Activated T-cell treated with anti-CD3 and anti-CD28 coated beads for 4 hours (primary cell): ENCODE data around the gene CAPN7.
A peak's percentile ranks its signal among the peaks of the same experiment; 100 is the strongest.

Experiments used
- DNase-seq: peaks from one replicate; pipeline ENCODE4 v3.0.0-alpha.2; 2020

Gene CAPN7

DNA sequence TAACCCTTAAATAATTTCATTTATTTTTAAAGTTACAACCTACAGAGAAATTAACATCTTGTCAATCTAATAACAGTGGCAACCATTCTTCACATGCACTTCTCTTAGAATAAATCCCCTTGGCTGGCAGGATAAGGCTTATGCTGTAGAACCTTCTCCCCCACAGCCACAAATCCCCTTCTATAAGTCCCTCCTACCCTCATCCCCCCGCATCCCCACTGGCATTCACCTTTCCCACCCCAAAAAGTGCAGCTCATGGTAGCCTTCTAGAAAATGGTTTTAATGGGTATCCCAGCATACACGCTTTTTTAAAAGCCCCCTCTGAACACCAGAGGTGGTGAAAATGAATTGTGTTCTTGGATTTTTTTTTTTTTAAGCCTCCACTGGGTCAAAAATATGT is 49.2 kb downstream of the CAPN7 start:
- DNase-seq, result no peak

- no peak for DNase-seq
Observed at GRCh38 chr3:15256861-15257341, 50.9 kb downstream of the CAPN7 start.

GRCh38 chr3:15258720-15259119 is 52.7 kb downstream of the CAPN7 start:
- DNase-seq, result no peak

GRCh38 chr3:15260531-15260930 is 54.5 kb downstream of the CAPN7 start:
- DNase-seq, result no peak

DNA sequence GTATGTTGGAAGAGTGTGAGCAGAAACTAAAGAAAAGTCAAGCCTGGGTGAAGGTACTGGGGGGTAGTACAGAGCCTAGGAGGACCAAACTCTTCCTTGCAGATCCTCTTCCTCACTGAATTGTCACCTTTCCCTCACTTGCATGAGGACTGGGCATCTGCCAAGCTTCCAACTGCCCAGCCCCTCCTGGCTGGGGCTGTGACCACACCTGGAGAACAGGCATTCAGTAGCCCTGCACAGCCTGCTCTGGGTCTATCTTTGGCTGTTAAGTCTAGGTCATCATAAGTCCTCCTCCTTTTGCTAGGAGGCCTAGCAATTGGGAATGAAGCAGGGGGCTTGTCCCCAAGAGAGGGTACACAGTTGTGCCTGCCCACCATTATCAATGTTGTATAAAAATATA is 55.2 kb downstream of the CAPN7 start:
- DNase-seq, result no peak

GRCh38 chr3:15262021-15262420 is 56.0 kb downstream of the CAPN7 start:
- DNase-seq, result no peak

DNA sequence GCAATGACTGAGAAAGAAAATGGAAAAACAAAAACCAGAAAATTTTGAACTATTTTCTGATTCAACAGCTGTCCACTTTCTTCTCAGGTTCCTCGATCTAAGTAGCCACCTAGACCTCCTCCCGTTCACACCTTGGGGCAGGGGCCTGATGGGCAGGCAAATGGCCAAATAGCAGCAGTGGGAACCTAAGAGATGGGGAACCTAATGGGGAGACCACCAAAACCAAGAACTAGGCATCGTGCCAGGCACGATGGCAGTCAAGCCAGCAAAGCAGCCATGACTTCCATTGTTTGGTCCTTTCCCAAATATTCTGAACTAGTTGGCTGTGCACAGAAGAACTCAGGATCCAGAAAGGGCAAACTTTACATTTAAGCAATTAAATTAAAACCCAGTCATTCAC is 57.1 kb downstream of the CAPN7 start:
- no peak for DNase-seq

DNA sequence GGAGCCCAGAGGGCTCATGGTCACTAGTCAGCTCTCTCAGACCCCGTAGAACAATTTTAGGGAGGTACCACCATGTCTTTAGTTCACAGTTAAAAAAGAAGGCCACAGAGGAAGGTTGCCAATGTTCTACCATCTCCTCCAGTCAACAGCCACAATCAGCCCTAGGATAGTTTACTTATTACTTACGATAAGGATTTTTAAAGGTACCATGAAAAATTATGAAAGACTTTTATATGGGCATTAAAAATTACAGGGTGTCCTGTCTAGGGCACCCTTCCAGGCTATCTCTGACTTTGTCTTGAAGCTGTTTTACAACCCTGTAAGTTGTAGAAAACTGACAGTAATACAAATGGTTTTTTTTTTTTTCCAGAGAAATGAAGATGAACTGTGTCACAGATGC is 57.9 kb downstream of the CAPN7 start:
- DNase-seq, result no peak

DNA sequence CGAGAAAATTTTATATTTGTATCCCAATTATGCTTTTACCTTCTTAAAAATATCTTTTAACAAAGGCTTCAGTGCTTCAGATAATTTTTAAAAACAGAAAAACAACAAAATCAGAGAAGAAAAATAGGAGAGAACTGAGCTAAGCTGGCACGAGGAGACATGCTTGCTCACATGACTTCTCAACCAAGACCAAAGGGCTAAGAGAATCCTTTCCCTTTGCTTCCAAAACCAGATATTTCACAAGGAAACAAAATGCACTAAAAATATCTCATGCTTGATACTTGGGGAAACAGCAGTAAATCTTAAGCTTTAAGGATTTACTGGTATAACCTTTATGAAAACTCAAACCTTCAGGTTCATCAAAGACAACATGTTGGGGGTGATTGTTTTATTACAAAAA is 58.4 kb downstream of the CAPN7 start:
- DNase-seq, result no peak

GRCh38 chr3:15265655-15266509 is 59.8 kb downstream of the CAPN7 start:
- no peak for DNase-seq

DNA sequence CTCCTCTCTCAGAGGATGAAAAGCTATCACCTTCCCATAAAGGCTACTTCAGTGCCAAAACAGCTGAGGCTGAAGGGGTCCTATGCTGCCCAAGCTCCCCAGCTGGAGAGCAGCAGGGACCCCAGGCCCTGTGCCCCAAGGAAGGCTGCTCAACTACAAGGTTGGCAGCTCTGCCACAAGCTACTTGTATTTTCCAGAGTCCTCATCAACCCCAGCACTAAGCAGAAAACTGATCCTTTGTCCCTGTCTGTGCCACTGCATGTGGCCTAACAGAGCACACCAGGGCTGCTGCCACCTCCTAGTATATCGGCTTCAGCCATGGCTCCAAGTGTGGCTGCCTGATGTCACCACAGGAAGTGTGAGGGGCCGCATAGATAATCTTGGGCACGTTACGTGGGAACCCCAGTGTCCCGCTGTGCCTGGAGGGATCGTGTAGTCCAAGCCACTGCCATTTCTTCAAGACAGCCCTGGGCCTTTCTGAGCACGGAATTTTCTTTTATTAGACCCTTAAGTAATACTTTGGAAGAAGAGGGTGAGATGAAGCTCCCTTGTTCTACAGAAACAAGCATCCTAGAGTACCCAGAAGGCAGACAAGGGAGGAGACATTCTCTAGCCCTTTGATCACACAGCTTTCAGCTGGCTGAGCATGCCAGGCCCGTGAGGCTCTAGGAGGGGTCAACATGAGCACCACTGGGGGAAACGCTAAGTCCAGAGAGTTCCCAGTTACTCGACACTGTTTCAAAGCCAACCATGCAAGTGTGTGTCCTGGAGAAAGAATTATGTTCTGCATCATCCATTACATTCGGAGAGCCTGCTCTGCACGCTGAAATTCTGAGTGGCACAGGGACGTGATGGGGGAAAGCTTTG is 60.7 kb downstream of the CAPN7 start:
- DNase-seq, result no peak

DNA sequence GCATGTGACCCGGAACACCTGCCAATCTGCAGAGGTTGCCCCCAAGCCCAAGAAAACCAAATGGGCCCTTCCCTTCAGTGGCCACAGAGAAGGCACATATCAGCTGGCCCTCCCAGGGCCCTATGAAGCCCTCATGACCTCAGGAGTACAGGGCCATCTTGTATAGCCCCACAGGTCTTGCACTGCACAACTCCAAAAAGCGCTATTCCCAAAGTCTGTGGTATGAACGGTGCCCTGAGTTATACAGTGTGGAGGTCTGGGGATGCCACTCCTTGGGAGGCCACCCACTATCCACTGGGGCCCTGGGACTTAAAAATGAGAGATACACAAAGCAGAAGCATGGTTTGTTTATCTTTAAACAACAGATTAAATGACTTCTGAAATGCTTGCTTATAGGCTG is 61.5 kb downstream of the CAPN7 start:
- no peak for DNase-seq

DNA sequence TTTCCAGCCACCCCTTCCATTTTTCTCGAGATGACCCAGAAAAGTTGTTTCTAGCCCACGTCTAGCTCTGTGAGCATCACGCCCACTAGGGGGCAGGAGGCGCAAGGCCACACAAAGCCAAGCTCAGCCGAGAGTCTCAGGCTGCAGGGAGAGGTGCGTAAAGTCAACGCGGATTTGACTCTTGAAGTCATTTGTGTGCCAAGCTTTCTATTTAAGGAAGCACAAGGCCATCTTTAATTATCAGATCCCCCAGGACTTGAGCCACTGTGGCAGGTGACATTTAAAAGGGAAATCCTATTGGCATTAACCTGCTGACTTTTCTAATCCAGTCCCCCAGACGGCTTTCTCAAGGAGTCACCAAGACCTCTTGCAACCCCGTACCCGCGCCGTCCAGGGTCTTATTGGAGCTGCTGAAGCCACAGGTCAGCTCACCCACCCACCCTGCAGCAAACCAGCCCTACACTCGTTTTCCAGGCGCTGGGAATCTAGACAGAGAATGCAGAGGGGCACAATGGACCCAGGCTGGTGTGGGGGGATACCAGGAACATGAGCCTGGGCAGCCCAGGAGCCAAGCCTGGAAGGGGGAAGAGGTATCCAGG is 62.1 kb downstream of the CAPN7 start:
- DNase-seq, result peak; percentile 79

GRCh38 chr3:15269091-15269989 is 63.3 kb downstream of the CAPN7 start:
- DNase-seq, result peak; percentile 81

- DNase-seq, result no peak
Observed at GRCh38 chr3:15271030-15271429, 65.0 kb downstream of the CAPN7 start.

DNA sequence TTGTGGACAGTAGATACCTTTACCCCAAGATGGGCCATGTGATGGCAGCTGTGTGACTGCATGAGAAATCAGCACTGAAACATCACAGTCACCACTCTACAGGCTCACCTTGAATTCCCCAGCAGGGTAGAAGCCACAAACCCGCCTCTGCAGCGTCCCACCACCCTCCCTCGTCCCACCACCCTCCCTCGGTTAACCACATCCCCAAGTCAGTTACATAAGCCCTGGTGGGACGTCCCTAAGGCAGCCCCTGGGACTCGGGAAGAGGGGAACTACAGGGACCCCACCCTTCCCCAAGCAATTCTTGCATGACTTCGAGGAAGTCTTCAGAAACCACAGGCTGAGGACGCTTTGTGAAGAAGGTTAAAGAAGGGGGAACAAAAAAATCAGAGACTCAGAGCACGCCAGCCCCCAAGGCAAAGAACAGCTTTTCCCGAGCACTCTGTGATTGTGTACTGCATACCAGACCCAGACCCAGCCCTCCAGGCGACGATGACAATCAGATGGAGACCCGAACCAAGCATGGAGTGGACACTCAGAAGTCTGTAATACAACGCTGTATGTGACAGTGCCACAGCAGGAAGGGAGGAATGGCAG is 65.8 kb downstream of the CAPN7 start:
- peak; percentile 78 for DNase-seq

GRCh38 chr3:15272426-15273196 is 66.6 kb downstream of the CAPN7 start:
- no peak for DNase-seq

DNA sequence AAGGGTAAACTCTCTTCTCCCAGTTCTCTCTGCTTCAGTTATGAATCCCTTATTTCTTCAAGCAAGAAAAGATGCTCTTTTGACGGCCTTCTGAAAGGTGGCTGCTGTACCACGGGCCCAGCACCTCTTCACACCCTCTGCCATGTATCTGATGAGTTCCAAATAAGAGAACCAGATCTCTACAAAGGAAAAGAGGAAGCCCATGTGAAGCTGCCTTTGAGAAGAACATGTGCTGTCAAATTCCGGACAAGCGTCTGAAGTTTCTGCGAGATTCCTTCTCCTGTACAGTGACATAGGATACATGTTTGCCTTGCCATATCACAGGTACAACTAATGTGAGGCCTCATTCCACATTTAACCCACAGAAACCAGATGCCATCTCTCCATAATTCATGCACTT is 67.2 kb downstream of the CAPN7 start:
- no peak for DNase-seq

DNA sequence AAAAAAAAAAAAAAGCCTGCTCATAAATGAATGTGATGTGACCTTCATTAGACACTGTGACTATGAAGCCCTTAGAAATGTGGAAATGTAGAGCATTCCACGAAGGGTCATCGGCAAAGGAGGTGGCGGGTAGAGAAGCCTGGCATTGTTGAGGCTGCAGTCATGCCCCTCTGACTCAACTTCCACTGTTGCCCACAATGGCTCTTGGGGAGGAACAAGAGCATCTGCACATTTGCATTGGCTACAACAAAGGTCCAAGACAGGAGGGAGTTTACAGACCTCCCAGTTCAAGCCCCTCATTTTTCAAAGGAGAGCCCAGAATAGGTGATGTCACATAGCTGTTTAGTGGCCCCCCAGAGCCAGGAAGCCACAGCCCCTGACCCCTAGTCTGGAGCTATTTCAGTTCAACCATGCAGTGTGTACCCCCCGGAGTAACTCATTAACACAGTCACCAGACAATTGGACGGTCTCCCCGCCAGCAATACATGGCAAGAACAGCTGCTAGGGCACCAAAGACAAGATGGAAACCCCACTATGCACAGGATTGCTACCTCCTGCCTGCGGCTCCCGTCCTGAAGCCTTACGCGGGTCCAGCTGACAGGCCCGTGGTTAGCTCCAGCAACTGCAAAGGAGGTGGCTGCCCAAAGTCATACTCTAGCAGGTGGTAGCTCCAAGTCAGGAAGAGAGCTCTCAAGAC is 70.1 kb downstream of the CAPN7 start:
- DNase-seq, result no peak

GRCh38 chr3:15277861-15278500 is 71.9 kb downstream of the CAPN7 start:
- no peak for DNase-seq
